SK-N-SH treated with all-trans-retinoic acid at 6 μM for 48 hours (cell line): ENCODE data around the gene ANKRD60.

Source experiments
- ATAC-seq: fragments of 200-7000 bp; cut with Tn5 transposase; 3 replicates; pipeline ENCODE4 v1.9.1; 2020; ENCODE audit warnings: mild to moderate bottlenecking, moderate library complexity
- ARNTL ChIP-seq: fragments of 450-650 bp; formaldehyde crosslinking; IDR thresholded peaks from 2 replicates; pipeline ENCODE4 v1.5.0; 2020; ENCODE audit warnings: low read depth, mild to moderate bottlenecking, moderate library complexity, borderline replicate concordance
- BACH2 ChIP-seq: fragments of 250-450 bp; sonication (Bioruptor Pico); IDR thresholded peaks from 2 replicates; pipeline ENCODE4 v1.9.0; 2021; ENCODE audit warnings: mild to moderate bottlenecking, borderline replicate concordance
- CSDC2 ChIP-seq: fragments of 250-450 bp; sonication (Bioruptor Pico); IDR thresholded peaks from 2 replicates; pipeline ENCODE4 v1.5.0; 2020; ENCODE audit warnings: mild to moderate bottlenecking, moderate library complexity
- ESRRG ChIP-seq: fragments of 250-450 bp; sonication (Bioruptor Pico); IDR thresholded peaks from 2 replicates; pipeline ENCODE4 v1.6.1; 2021; ENCODE audit warnings: mild to moderate bottlenecking
- GLIS3 ChIP-seq: fragments of 250-450 bp; sonication (Bioruptor Pico); IDR thresholded peaks from 2 replicates; pipeline ENCODE4 v1.5.0; 2020; ENCODE audit warnings: mild to moderate bottlenecking, moderate library complexity
- ISL1 ChIP-seq: fragments of 250-450 bp; sonication (Bioruptor Pico); IDR thresholded peaks from 2 replicates; pipeline ENCODE4 v2.1.2; 2022; ENCODE audit warnings: mild to moderate bottlenecking, moderate library complexity
- PPARA ChIP-seq: fragments of 250-450 bp; sonication (Bioruptor Pico); IDR thresholded peaks from 2 replicates; pipeline ENCODE4 v1.5.0; 2020; ENCODE audit warnings: mild to moderate bottlenecking, borderline replicate concordance
- RARB ChIP-seq: fragments of 250-450 bp; sonication (Bioruptor Pico); IDR thresholded peaks from 2 replicates; pipeline ENCODE4 v1.8.0; 2021; ENCODE audit warnings: mild to moderate bottlenecking, moderate library complexity
- SNAI2 ChIP-seq: fragments of 250-450 bp; sonication (Bioruptor Pico); IDR thresholded peaks from 2 replicates; pipeline ENCODE4 v1.5.0; 2020; ENCODE audit warnings: mild to moderate bottlenecking, moderate library complexity
- TCF4 ChIP-seq: fragments of 250-450 bp; sonication (Bioruptor Pico); IDR thresholded peaks from 2 replicates; pipeline ENCODE4 v1.8.0; 2021; ENCODE audit warnings: mild to moderate bottlenecking, moderate library complexity, borderline replicate concordance
- TOX ChIP-seq: fragments of 250-450 bp; sonication (Bioruptor Pico); IDR thresholded peaks from 2 replicates; pipeline ENCODE4 v1.8.0; 2021; ENCODE audit warnings: mild to moderate bottlenecking, moderate library complexity, borderline replicate concordance
- ZC3H10 ChIP-seq: fragments of 250-450 bp; sonication (Bioruptor Pico); IDR thresholded peaks from 2 replicates; pipeline ENCODE4 v1.5.1; 2021; ENCODE audit warnings: mild to moderate bottlenecking, moderate library complexity
- ZFP3 ChIP-seq: fragments of 250-450 bp; sonication (Bioruptor Pico); IDR thresholded peaks from 2 replicates; pipeline ENCODE4 v1.5.0; 2020; ENCODE audit warnings: mild to moderate bottlenecking, moderate library complexity
- ZFP30 ChIP-seq: fragments of 450-650 bp; formaldehyde crosslinking; IDR thresholded peaks from 2 replicates; pipeline ENCODE4 v1.5.0; 2022; ENCODE audit warnings: mild to moderate bottlenecking, moderate library complexity
- ZNF565 ChIP-seq: fragments of 450-650 bp; formaldehyde crosslinking; conservative IDR thresholded peaks from 2 replicates; pipeline ENCODE4 v1.5.0; 2020; ENCODE audit warnings: low read depth, mild to moderate bottlenecking, moderate library complexity
- ZNF8 ChIP-seq: fragments of 450-650 bp; formaldehyde crosslinking; IDR thresholded peaks from 2 replicates; pipeline ENCODE4 v1.5.0; 2020; ENCODE audit warnings: mild to moderate bottlenecking, moderate library complexity
- TF ChIP-seq, protein P1 (sequence below): fragments of 250-450 bp; sonication (Bioruptor Pico); IDR thresholded peaks from 2 replicates; pipeline ENCODE4 v1.5.1; 2020; ENCODE audit warnings: low read depth, mild to moderate bottlenecking, moderate library complexity
- TF ChIP-seq, protein P2 (sequence below): fragments of 250-450 bp; sonication (Bioruptor Pico); IDR thresholded peaks from 2 replicates; pipeline ENCODE4 v1.8.0; 2020; ENCODE audit warnings: mild to moderate bottlenecking, moderate library complexity, borderline replicate concordance
- TF ChIP-seq, protein P3 (sequence below): fragments of 250-450 bp; sonication (Bioruptor Pico); IDR thresholded peaks from 2 replicates; pipeline ENCODE4 v1.8.0; 2021; ENCODE audit warnings: low read depth, mild to moderate bottlenecking, moderate library complexity, borderline replicate concordance
- TF ChIP-seq, protein P4 (sequence below): fragments of 250-450 bp; sonication (Bioruptor Pico); IDR thresholded peaks from 2 replicates; pipeline ENCODE4 v1.5.0; 2020; ENCODE audit warnings: mild to moderate bottlenecking, moderate library complexity

Gene ANKRD60

DNA sequence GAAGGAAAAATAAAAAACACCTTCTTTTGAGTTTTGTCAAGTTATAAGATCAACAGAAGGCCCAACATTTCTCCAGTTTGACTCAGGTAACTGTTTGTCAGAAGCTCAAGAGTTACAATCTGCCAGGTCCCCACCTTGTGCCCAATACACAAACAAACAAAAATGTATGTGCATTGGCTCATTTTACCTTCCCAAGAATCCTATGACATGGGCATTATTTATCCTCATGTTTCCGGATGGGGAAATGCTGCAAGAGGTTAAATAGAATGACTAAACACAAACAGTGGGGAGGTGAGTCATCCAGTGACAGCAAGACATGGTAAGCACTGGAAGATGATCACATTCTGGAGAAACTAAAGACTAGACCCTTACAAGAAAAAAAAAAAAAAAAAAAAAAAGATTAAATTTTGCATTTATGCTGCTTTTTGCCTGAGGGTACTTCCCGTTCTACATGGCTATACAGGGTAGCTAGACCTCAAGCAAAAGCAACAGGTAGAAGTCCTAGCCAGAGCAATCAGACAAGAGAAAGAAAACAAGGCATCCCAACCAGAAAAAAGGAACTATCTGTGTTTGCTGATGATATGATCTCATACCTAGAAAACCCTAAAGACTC lies 23.6 kb upstream of the ANKRD60 start:
- ATAC-seq, result peak; percentile 82
- peak; percentile 57; the same call in 1 of the 2 replicates for TF ChIP-seq ZFP3 (CRISPR knock-in tag)
- TF ChIP-seq, protein P1, sequence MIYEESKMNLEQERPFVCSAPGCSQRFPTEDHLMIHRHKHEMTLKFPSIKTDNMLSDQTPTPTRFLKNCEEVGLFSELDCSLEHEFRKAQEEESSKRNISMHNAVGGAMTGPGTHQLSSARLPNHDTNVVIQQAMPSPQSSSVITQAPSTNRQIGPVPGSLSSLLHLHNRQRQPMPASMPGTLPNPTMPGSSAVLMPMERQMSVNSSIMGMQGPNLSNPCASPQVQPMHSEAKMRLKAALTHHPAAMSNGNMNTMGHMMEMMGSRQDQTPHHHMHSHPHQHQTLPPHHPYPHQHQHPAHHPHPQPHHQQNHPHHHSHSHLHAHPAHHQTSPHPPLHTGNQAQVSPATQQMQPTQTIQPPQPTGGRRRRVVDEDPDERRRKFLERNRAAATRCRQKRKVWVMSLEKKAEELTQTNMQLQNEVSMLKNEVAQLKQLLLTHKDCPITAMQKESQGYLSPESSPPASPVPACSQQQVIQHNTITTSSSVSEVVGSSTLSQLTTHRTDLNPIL (CRISPR knock-in tag), result no peak
- no peak for TF ChIP-seq ZC3H10
- TF ChIP-seq, protein P2, sequence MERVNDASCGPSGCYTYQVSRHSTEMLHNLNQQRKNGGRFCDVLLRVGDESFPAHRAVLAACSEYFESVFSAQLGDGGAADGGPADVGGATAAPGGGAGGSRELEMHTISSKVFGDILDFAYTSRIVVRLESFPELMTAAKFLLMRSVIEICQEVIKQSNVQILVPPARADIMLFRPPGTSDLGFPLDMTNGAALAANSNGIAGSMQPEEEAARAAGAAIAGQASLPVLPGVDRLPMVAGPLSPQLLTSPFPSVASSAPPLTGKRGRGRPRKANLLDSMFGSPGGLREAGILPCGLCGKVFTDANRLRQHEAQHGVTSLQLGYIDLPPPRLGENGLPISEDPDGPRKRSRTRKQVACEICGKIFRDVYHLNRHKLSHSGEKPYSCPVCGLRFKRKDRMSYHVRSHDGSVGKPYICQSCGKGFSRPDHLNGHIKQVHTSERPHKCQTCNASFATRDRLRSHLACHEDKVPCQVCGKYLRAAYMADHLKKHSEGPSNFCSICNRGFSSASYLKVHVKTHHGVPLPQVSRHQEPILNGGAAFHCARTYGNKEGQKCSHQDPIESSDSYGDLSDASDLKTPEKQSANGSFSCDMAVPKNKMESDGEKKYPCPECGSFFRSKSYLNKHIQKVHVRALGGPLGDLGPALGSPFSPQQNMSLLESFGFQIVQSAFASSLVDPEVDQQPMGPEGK (CRISPR knock-in tag), result no peak

DNA sequence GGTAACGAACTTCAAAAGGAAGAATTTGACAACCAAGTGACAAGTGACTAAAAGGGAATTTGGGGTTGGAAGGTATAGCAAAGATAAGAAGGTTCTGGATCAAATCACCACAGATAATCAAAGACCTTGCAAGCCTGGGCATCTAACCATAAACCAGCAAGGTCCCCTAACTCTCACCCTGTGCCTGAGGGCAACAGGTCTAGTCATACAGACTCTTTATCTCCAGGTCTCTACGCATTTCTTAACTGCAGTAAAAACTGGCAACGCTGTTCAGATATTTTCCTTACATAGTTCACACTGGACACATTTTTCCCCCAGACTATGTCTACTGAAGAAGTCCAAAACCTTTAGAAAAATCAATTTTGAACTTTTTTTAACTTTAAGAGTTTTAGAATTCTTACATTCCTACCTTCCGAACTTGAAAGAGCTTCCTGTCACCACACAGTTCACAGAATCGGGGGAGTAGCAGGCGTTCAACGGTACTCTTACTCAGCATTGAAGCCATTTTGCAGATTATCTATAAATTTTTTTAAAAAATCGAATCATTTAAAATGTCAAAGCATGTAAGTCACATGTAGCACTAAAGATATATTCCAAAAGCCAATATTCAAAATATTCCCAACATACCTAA lies 23.0 kb upstream of the ANKRD60 start:
- ATAC-seq, result no peak
- TF ChIP-seq ZNF8 (CRISPR knock-in tag), result no peak
- TF ChIP-seq CSDC2, result no peak
- TF ChIP-seq ZC3H10, result no peak
- no peak for TF ChIP-seq PPARA (CRISPR knock-in tag)
- TF ChIP-seq GLIS3 (CRISPR knock-in tag), result no peak
- TF ChIP-seq ZFP30 (CRISPR knock-in tag), result no peak
- no peak for TF ChIP-seq ESRRG (CRISPR knock-in tag)
- TF ChIP-seq, protein P3, sequence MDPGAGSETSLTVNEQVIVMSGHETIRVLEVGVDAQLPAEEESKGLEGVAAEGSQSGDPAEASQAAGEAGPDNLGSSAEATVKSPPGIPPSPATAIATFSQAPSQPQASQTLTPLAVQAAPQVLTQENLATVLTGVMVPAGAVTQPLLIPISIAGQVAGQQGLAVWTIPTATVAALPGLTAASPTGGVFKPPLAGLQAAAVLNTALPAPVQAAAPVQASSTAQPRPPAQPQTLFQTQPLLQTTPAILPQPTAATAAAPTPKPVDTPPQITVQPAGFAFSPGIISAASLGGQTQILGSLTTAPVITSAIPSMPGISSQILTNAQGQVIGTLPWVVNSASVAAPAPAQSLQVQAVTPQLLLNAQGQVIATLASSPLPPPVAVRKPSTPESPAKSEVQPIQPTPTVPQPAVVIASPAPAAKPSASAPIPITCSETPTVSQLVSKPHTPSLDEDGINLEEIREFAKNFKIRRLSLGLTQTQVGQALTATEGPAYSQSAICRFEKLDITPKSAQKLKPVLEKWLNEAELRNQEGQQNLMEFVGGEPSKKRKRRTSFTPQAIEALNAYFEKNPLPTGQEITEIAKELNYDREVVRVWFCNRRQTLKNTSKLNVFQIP (CRISPR knock-in tag), result no peak
- no peak for TF ChIP-seq ZFP3 (CRISPR knock-in tag)
- TF ChIP-seq, protein P4, sequence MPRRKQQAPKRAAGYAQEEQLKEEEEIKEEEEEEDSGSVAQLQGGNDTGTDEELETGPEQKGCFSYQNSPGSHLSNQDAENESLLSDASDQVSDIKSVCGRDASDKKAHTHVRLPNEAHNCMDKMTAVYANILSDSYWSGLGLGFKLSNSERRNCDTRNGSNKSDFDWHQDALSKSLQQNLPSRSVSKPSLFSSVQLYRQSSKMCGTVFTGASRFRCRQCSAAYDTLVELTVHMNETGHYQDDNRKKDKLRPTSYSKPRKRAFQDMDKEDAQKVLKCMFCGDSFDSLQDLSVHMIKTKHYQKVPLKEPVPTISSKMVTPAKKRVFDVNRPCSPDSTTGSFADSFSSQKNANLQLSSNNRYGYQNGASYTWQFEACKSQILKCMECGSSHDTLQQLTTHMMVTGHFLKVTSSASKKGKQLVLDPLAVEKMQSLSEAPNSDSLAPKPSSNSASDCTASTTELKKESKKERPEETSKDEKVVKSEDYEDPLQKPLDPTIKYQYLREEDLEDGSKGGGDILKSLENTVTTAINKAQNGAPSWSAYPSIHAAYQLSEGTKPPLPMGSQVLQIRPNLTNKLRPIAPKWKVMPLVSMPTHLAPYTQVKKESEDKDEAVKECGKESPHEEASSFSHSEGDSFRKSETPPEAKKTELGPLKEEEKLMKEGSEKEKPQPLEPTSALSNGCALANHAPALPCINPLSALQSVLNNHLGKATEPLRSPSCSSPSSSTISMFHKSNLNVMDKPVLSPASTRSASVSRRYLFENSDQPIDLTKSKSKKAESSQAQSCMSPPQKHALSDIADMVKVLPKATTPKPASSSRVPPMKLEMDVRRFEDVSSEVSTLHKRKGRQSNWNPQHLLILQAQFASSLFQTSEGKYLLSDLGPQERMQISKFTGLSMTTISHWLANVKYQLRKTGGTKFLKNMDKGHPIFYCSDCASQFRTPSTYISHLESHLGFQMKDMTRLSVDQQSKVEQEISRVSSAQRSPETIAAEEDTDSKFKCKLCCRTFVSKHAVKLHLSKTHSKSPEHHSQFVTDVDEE (CRISPR knock-in tag), result no peak
- no peak for TF ChIP-seq TCF4 (CRISPR knock-in tag)
- TF ChIP-seq, all 23 proteins: peak for 0

DNA sequence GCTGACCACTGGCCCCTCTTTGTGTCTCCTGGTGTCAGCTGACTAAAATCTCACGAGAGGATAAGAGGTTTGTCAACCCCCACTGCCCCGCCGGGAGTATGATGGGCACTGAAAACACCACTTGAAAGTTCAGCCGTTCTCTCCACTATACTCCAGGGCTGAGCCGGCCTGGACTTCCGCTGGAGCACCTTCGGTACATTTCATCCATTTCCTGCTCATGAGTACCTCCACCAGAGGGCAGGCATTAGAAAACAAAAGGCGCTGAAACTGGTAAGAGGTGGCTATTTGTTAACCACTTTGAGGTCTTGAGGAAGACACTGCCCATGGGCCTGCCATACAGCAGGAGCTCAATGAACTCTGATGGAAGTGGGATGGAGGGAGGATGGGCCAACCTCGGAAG lies 17.9 kb upstream of the ANKRD60 start:
- peak; percentile 21; the same call in 1 of the 3 replicates for ATAC-seq
- no peak for TF ChIP-seq CSDC2
- no peak for TF ChIP-seq RARB (CRISPR knock-in tag)
- no peak for TF ChIP-seq GLIS3 (CRISPR knock-in tag)
- TF ChIP-seq ZNF565 (CRISPR knock-in tag), result no peak
- no peak for TF ChIP-seq PPARA (CRISPR knock-in tag)
- TF ChIP-seq, protein P2 (CRISPR knock-in tag), result no peak
- no peak for TF ChIP-seq BACH2 (CRISPR knock-in tag)
- TF ChIP-seq SNAI2, result no peak
- no peak for TF ChIP-seq ZNF8 (CRISPR knock-in tag)

DNA sequence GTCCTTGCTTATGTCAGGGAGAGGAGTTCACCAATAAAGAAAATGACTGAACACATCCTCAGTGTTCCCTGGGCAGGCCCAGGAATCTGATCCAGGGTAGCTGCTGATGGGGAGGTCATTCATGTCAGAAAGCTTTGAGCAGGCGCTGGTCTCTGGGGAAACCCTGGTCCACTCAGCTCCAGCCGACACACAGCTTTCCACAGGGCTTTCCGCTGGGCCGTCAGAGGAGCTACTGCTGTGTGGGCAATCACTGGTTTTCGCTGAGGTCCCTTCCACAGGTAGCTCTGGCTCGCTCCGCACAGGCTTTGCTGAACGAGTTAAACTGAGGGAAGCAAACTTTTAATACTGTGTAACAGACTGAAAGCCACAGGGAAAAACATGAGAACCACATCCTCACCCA lies 17.5 kb upstream of the ANKRD60 start:
- no peak for ATAC-seq
- TF ChIP-seq TOX (CRISPR knock-in tag), result no peak
- TF ChIP-seq ZNF8 (CRISPR knock-in tag), result no peak
- TF ChIP-seq ISL1 (CRISPR knock-in tag), result no peak
- no peak for TF ChIP-seq PPARA (CRISPR knock-in tag)
- no peak for TF ChIP-seq RARB (CRISPR knock-in tag)
- TF ChIP-seq ZFP3 (CRISPR knock-in tag), result no peak
- TF ChIP-seq ARNTL (CRISPR knock-in tag), result no peak
- no peak for TF ChIP-seq ESRRG (CRISPR knock-in tag)
- TF ChIP-seq ZFP30 (CRISPR knock-in tag), result no peak
- TF ChIP-seq, protein P4 (CRISPR knock-in tag), result no peak
- TF ChIP-seq TCF4 (CRISPR knock-in tag), result no peak
